Activated T-helper 1 cell treated with anti-CD3 and anti-CD28 coated beads, Interleukin-2, amount 50 U/mL, for 16 hours (primary cell): ENCODE results near the gene TXN.
"Not testable (repeated sequence)": the region's sequence is repeated elsewhere in the genome, so short reads cannot be mapped to it uniquely, and the experiment has no call there.

Experiments used
- DNase-seq, 2 donors: peaks; one replicate each; pipeline ENCODE4 v3.0.0-alpha.2; 2020; ENCODE audit warnings: low read depth in 1 of 2, low spot score in 1 of 2

Gene TXN

GRCh38 chr9:110257956-110258355 is 1.6 kb upstream of the TXN start:
- DNase-seq = no peak

- peak in 1 of 2 donors; percentile 1 for DNase-seq
These were observed 962 bp upstream of the TXN start for GRCh38 chr9:110257097-110257841.

- DNase-seq = peak; percentile 6 to 24
These were observed 586 bp downstream of the TXN start for GRCh38 chr9:110255463-110256379.

- DNase-seq = peak in 1 of 2 donors; percentile 6
These were observed 1.3 kb downstream of the TXN start for GRCh38 chr9:110255034-110255462.

GRCh38 chr9:110254500-110254899 is 1.8 kb downstream of the TXN start:
- DNase-seq = no peak

- DNase-seq = no peak
These were observed 3.7 kb downstream of the TXN start for GRCh38 chr9:110252509-110253139.

- DNase-seq = not testable (repeated sequence)
These were observed 4.5 kb downstream of the TXN start for GRCh38 chr9:110251770-110252169.

GRCh38 chr9:110251212-110251611 is 5.1 kb downstream of the TXN start:
- DNase-seq = no peak

- DNase-seq = no peak
These were observed 6.7 kb downstream of the TXN start for GRCh38 chr9:110249603-110250002.

GRCh38 chr9:110248361-110248760 is 7.9 kb downstream of the TXN start:
- DNase-seq = no peak

GRCh38 chr9:110246214-110246613 is 10.1 kb downstream of the TXN start:
- DNase-seq = no peak

- no peak for DNase-seq
These were observed 11.7 kb downstream of the TXN start for GRCh38 chr9:110244616-110245015.

- no peak for DNase-seq
These were observed 14.4 kb downstream of the TXN start for GRCh38 chr9:110241858-110242321.

- DNase-seq = no peak
These were observed 14.9 kb downstream of the TXN start for GRCh38 chr9:110241260-110241857.

- no peak for DNase-seq
These were observed 16.1 kb downstream of the TXN start for GRCh38 chr9:110240198-110240597.

GRCh38 chr9:110228321-110228720 is 28.0 kb downstream of the TXN start:
- no peak for DNase-seq

GRCh38 chr9:110224583-110224982 is 31.7 kb downstream of the TXN start:
- DNase-seq = no peak

- no peak for DNase-seq
These were observed 35.5 kb downstream of the TXN start for GRCh38 chr9:110220809-110221208.

GRCh38 chr9:110217656-110218099 is 38.6 kb downstream of the TXN start:
- no peak for DNase-seq

GRCh38 chr9:110214586-110215355 is 41.5 kb downstream of the TXN start:
- DNase-seq = no peak
